Vagina (tissue), 2 donors: ENCODE data around the gene MFSD6. TPM values are rescaled to one million over a fixed set of nuclear protein-coding genes. Genes with fewer than 3 reads are reported as not detected.

ENCODE experiments used
- DNase-seq, 2 donors: peaks; one replicate each; pipeline ENCODE4 v3.0.0-alpha.2; 2017; ENCODE audit errors: extremely low spot score in 2 of 2
- H3K27ac ChIP-seq: fragments of 200-600 bp; sonication (generic); one replicate; pipeline ENCODE4 v1.5.1; 2019
- H3K27me3 ChIP-seq: fragments of 200-600 bp; sonication (generic); one replicate; pipeline ENCODE4 v1.5.1; 2019
- H3K36me3 ChIP-seq, 2 donors: fragments of 200-600 bp; sonication (generic); one replicate each; pipeline ENCODE4 v1.5.1; 2017 to 2019
- H3K4me1 ChIP-seq: fragments of 200-600 bp; sonication (generic); one replicate; pipeline ENCODE4 v1.5.1; 2019
- H3K4me3 ChIP-seq, 2 donors: fragments of 200-600 bp; sonication (generic); 1 replicate in 1 of 2; 2 replicates in 1 of 2; pipeline ENCODE4 v1.5.1; 2016 to 2019
- H3K9me3 ChIP-seq: fragments of 200-600 bp; sonication (generic); one replicate; pipeline ENCODE4 v1.5.1; 2019
- POLR2A ChIP-seq, 2 donors: fragments of 450-650 bp; IDR thresholded peaks; one replicate each; pipeline ENCODE4 v1.6.1; 2017; ENCODE audit warnings: antibody characterized with exemption in 2 of 2, mild to moderate bottlenecking in 2 of 2, moderate library complexity in 2 of 2
- POLR2AphosphoS5 ChIP-seq, 2 donors: sonication (generic); formaldehyde crosslinking; IDR thresholded peaks; one replicate each; pipeline ENCODE4 v1.9.0; 2017; ENCODE audit warnings: antibody characterized with exemption in 2 of 2, mild to moderate bottlenecking in 2 of 2, low read depth in 1 of 2; ENCODE audit not compliant: insufficient read depth in 1 of 2
- intact Hi-C: fragments of 100-400 bp; cut with DNase I; formaldehyde crosslinking; loops from one replicate; pipeline ENCODE4 v1.15.1; 2023
- total RNA-seq: library from RNA; depleted of rRNA; stranded (reverse); fragments of >200 nt; gene quantifications from one replicate; pipeline ENCODE4 v1.2.3, GENCODE V29; 2016
- TF ChIP-seq, protein P1 (sequence below), 3 experiments: fragments of 450-650 bp in 2 of 3; fragments of 200-600 bp in 1 of 3; sonication (generic) in 1 of 3; IDR thresholded peaks; one replicate each; pipeline ENCODE4 v1.5.1; 2017 to 2019; ENCODE audit warnings: antibody characterized with exemption in 3 of 3, mild to moderate bottlenecking in 2 of 3, moderate library complexity in 2 of 3

MFSD6 gene
- total RNA-seq, 1 donor from 2014 or later, result 84.7 TPM

DNA sequence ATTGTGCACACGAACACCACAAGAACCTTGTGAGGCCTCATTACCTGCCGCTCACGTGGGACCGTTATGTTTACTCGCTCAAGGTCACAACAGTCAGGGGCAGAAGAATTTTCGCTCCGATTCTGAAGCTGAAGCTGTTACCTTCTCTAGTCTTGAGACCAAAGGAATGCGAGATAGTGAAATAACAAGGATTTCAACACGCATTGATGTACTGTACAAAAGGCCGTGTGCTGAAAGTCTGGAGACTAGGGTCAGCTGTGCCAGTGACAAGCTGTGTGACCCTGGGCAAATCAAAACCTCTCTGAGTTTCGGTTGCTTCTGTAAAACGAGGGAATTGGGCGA is 125.8 kb downstream of the MFSD6 start:
- H3K27me3 ChIP-seq, result no peaks in the 10 kb centered on the region
- H3K4me3 ChIP-seq, result peak overlapping the region; percentile 64 to 75
- peak overlapping the region; percentile 95 for H3K27ac ChIP-seq
- intact Hi-C loops, result loop anchor here (10.0 kb wide), 1 partner anchor 111 kb away; the partner anchor contains the start of gene NAB1
- H3K4me1 ChIP-seq, result peaks cover 15% of the 10 kb centered on the region
- no peaks in the 10 kb centered on the region for H3K36me3 ChIP-seq
- no peak for TF ChIP-seq POLR2AphosphoS5 (IDR thresholded peaks at IDR 0.05; ENCODE audit: insufficient read depth in 1 of 2, low read depth in 1 of 2)
- H3K9me3 ChIP-seq, result peaks cover 2% of the 10 kb centered on the region
- DNase-seq, result no peak

DNA sequence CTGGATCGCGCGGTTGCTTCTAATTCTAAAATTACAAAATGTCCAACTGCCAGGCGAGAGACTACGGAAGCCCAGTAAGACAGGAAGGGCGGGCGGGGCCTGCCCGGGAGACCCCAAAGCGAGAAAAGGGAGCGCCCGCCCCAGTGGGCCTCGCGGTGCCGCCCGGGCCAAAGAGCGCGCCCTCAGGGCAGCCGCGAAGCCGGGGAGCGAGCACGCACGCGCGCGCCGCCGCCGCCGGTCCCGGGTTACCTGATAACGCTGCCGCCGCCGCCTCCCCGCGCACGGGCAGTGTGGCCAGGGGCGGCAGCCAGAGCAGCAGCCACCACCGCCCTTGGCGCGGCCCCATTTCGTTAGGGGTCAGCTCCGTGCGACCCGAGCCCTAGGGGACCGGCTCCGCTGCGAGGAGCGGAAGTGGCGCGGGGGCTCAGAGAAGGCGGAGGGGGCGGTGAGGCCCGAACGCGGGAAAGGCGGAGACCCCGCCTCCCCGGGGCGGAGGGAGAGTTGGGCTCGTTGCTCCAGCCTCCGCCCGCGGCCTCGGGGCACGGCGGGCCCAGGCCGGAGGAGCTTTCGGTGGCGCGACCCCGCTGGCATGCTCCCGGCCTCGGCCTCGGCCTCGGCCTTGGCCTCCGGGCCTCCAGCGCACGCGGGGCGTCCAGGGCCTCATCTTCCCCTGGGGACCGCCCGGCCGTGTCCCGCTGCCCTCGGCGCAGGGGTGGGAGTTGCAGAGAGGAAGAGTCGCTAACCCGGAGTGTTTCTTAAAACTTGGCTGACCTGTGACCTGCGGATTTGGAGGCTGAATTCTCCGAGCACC is 126.4 kb downstream of the MFSD6 start, which contains the start of gene NEMP2:
Gene NEMP2, minus strand, starts transcription at position 413 of the 811 bp plus-strand sequence. Its CDS starts 67 bp downstream, at position 346.
- intact Hi-C loops, result loop anchor here (10.0 kb wide), 1 partner anchor 110 kb away; the partner anchor contains the start of gene NAB1
- peaks cover 15% of the 10 kb centered on the region for H3K4me1 ChIP-seq
- no peak for DNase-seq

DNA sequence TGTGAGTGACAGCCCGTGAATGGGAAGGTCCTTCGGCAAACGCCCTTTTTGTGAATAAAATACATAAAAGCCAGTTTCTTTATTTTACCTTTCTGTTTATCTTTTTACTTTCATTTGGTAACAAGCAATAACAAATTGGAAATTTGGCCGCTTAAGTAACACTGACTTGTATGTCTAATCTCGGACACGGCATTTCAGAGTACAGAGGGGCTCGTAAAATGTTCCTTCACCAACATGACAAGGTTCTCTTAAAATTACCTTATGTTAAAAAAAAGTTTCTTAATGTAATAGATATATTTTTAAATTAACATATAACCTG is 126.9 kb downstream of the MFSD6 start:
- intact Hi-C loops, result loop anchor here (10.0 kb wide), 1 partner anchor 110 kb away; the partner anchor contains the start of gene NAB1
- Histone ChIP-seq H3K4me3 (peak overlapping the region; percentile 64 to 75), H3K9me3 (peaks cover 8% of the 10 kb centered on the region), H3K4me1 (peaks cover 15% of the 10 kb centered on the region), H3K36me3 (no peaks in the 10 kb centered on the region), H3K27me3 (no peaks in the 10 kb centered on the region), H3K27ac (peak overlapping the region; percentile 95)
- TF ChIP-seq POLR2AphosphoS5 (IDR thresholded peaks at IDR 0.05; ENCODE audit: insufficient read depth in 1 of 2, low read depth in 1 of 2) (peak in 1 of 2 donors; percentile 2), POLR2A (IDR thresholded peaks at IDR 0.05) (no peak)
- no peak for DNase-seq

More for the DNA sequence above, 126.4 kb downstream of the MFSD6 start, which contains the start of gene NEMP2:
- Histone ChIP-seq H3K4me3 (peak within 1 kb of the TSS; percentile 64 to 75), H3K36me3 (no peaks in the 10 kb centered on the region), H3K27me3 (no peaks in the 10 kb centered on the region), H3K27ac (peak within 1 kb of the TSS; percentile 95), H3K9me3 (peaks cover 3% of the 10 kb centered on the region)
- TF ChIP-seq POLR2A (IDR thresholded peaks at IDR 0.05) (peak in 1 of 2 donors; percentile 41), POLR2AphosphoS5 (IDR thresholded peaks at IDR 0.05; ENCODE audit: insufficient read depth in 1 of 2, low read depth in 1 of 2) (peak; percentile 3 to 75)
- TF ChIP-seq, protein P1, sequence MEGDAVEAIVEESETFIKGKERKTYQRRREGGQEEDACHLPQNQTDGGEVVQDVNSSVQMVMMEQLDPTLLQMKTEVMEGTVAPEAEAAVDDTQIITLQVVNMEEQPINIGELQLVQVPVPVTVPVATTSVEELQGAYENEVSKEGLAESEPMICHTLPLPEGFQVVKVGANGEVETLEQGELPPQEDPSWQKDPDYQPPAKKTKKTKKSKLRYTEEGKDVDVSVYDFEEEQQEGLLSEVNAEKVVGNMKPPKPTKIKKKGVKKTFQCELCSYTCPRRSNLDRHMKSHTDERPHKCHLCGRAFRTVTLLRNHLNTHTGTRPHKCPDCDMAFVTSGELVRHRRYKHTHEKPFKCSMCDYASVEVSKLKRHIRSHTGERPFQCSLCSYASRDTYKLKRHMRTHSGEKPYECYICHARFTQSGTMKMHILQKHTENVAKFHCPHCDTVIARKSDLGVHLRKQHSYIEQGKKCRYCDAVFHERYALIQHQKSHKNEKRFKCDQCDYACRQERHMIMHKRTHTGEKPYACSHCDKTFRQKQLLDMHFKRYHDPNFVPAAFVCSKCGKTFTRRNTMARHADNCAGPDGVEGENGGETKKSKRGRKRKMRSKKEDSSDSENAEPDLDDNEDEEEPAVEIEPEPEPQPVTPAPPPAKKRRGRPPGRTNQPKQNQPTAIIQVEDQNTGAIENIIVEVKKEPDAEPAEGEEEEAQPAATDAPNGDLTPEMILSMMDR (IDR thresholded peaks at IDR 0.05), result no peak

DNA sequence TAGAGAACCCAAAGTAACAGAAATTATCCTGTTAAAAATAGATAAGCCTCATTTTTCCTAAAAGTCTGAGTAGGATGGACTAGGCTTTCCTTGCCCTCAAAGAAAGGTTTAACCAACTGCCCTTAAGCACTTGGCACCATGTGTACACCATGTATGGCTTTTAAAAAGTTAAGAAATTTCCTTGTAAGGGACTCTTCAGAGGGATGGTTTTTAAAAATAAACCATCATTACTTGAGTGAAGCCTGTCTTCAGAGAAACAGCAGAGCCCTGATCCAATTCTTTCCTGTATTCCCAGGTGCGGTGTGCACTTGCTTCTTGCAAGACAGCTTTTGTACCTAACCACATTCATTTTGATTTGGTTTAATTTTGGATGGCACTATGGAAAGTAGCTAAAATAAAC is 127.4 kb downstream of the MFSD6 start:
- no peak for DNase-seq
- Histone ChIP-seq H3K27me3 (no peaks in the 10 kb centered on the region), H3K4me1 (peaks cover 15% of the 10 kb centered on the region), H3K4me3 (peak overlapping the region in 1 of 2 donors; percentile 64), H3K9me3 (peaks cover 13% of the 10 kb centered on the region), H3K27ac (peak overlapping the region; percentile 95), H3K36me3 (no peaks in the 10 kb centered on the region)
- intact Hi-C loops, result loop anchor here (10.0 kb wide), 1 partner anchor 109 kb away; the partner anchor contains the start of gene NAB1
- TF ChIP-seq, protein P1 (IDR thresholded peaks at IDR 0.05), result no peak
- TF ChIP-seq POLR2AphosphoS5 (IDR thresholded peaks at IDR 0.05; ENCODE audit: insufficient read depth in 1 of 2, low read depth in 1 of 2) (no peak), POLR2A (IDR thresholded peaks at IDR 0.05) (no peak)

DNA sequence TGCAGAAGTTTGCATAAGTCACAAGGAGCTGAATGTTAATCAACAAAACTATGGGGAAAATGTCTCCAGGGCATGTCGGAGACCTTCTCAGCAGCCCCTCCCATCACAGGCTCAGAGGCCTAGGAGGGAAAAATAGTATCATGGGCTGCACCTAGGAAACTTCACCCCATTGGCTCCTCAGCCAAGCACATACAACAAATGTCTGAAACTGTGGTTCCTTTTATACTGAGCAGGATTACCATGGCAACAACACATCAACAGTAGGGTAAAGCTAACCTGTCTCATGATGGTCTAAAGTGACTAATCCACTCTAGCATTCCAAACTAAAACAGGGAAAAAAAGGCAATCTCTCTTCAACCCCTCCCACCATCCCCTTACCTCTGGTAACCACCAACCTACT is 129.6 kb downstream of the MFSD6 start:
- no peak overlapping the region for H3K4me3 ChIP-seq
- TF ChIP-seq POLR2AphosphoS5 (IDR thresholded peaks at IDR 0.05; ENCODE audit: insufficient read depth in 1 of 2, low read depth in 1 of 2), result no peak
- TF ChIP-seq POLR2A (IDR thresholded peaks at IDR 0.05), result no peak
- TF ChIP-seq, protein P1 (IDR thresholded peaks at IDR 0.05), result no peak
- no peaks in the 10 kb centered on the region for H3K27me3 ChIP-seq
- no peak overlapping the region for H3K27ac ChIP-seq
- intact Hi-C loops, result loop anchor here (10.0 kb wide), 1 partner anchor 107 kb away; the partner anchor contains the start of gene NAB1
- DNase-seq, result no peak
- H3K9me3 ChIP-seq, result peaks cover 15% of the 10 kb centered on the region
- H3K4me1 ChIP-seq, result peaks cover 10% of the 10 kb centered on the region
- H3K36me3 ChIP-seq, result no peaks in the 10 kb centered on the region
